Measurements from ENCODE around the gene EEFSEC. TPM values are rescaled to one million over a fixed set of nuclear protein-coding genes. Genes with fewer than 3 reads are reported as not detected.

Gene EEFSEC
- polyA plus RNA-seq, 1 experiment: 6.8 TPM

GRCh38 chr3:128395500-128396162 lies 242.3 kb downstream of the EEFSEC start:
- Histone ChIP-seq H3K27ac (ENCODE audit: low read depth, low read length) (no peak overlapping the region), H3K4me3 (ENCODE audit: low read depth, low read length) (no peak overlapping the region), H3K27me3 (ENCODE audit: control insufficient read depth, insufficient read depth, low read length) (no peaks in the 10 kb centered on the region), H3K9me3 (ENCODE audit: control insufficient read depth, insufficient read depth, low read length) (no peaks in the 10 kb centered on the region; the same call in 1 of the 2 replicates)
- DNase-seq (ENCODE audit: low read depth, low spot score): no peak
- CTCF ChIA-PET: interaction anchor here (0.6 to 1.0 kb wide), 2 partner anchors 225 to 479 kb away, joined by 3 to 7 read pairs; no protein-coding TSS in a partner anchor
- no peak for TF ChIP-seq CTCF (IDR thresholded peaks at IDR 0.05; ENCODE audit: low read depth, low read length)
- POLR2A ChIA-PET: interaction anchor here (1.4 kb wide), 1 partner anchor 17 kb away, joined by 4 read pairs; no protein-coding TSS in a partner anchor

- DNase-seq (ENCODE audit: low read depth, low spot score): no peak
- Histone ChIP-seq H3K27ac (ENCODE audit: low read depth, low read length) (no peak overlapping the region), H3K9me3 (ENCODE audit: control insufficient read depth, insufficient read depth, low read length) (no peaks in the 10 kb centered on the region; the same call in 1 of the 2 replicates), H3K4me3 (ENCODE audit: low read depth, low read length) (no peak overlapping the region), H3K27me3 (ENCODE audit: control insufficient read depth, insufficient read depth, low read length) (no peaks in the 10 kb centered on the region)
- POLR2A ChIA-PET: no interaction called here
- CTCF ChIA-PET: no interaction called here
- TF ChIP-seq CTCF (IDR thresholded peaks at IDR 0.05; ENCODE audit: low read depth, low read length): no peak
These were observed 244.2 kb downstream of the EEFSEC start for GRCh38 chr3:128397484-128397883.

- no peak overlapping the region for H3K27ac ChIP-seq (ENCODE audit: low read depth, low read length)
- ChIA-PET POLR2A (no interaction called here), CTCF (no interaction called here)
- no peaks in the 10 kb centered on the region; the same call in 1 of the 2 replicates for H3K9me3 ChIP-seq (ENCODE audit: control insufficient read depth, insufficient read depth, low read length)
- H3K27me3 ChIP-seq (ENCODE audit: control insufficient read depth, insufficient read depth, low read length): no peaks in the 10 kb centered on the region
- no peak overlapping the region for H3K4me3 ChIP-seq (ENCODE audit: low read depth, low read length)
- no peak for DNase-seq (ENCODE audit: low read depth, low spot score)
- TF ChIP-seq CTCF (IDR thresholded peaks at IDR 0.05; ENCODE audit: low read depth, low read length): no peak
These were observed 245.3 kb downstream of the EEFSEC start for GRCh38 chr3:128398586-128398985.

- ChIA-PET POLR2A (interaction anchor here (0.6 kb wide), 1 partner anchor 169 kb away, joined by 5 read pairs; no protein-coding TSS in a partner anchor), CTCF (no interaction called here)
- TF ChIP-seq CTCF (IDR thresholded peaks at IDR 0.05; ENCODE audit: low read depth, low read length): no peak
These were observed 246.1 kb downstream of the EEFSEC start for GRCh38 chr3:128399221-128399915.

GRCh38 chr3:128400671-128401070 lies 247.4 kb downstream of the EEFSEC start:
- H3K9me3 ChIP-seq (ENCODE audit: control insufficient read depth, insufficient read depth, low read length): no peaks in the 10 kb centered on the region; the same call in 1 of the 2 replicates
- no peak overlapping the region for H3K27ac ChIP-seq (ENCODE audit: low read depth, low read length)
- ChIA-PET POLR2A (no interaction called here), CTCF (no interaction called here)
- no peak overlapping the region for H3K4me3 ChIP-seq (ENCODE audit: low read depth, low read length)
- TF ChIP-seq CTCF (IDR thresholded peaks at IDR 0.05; ENCODE audit: low read depth, low read length): no peak
- no peak for DNase-seq (ENCODE audit: low read depth, low spot score)
- H3K27me3 ChIP-seq (ENCODE audit: control insufficient read depth, insufficient read depth, low read length): no peaks in the 10 kb centered on the region

More at GRCh38 chr3:128399221-128399915, 246.1 kb downstream of the EEFSEC start:
- Histone ChIP-seq H3K4me3 (ENCODE audit: low read depth, low read length) (no peak overlapping the region), H3K9me3 (ENCODE audit: control insufficient read depth, insufficient read depth, low read length) (no peaks in the 10 kb centered on the region; the same call in 1 of the 2 replicates), H3K27ac (ENCODE audit: low read depth, low read length) (no peak overlapping the region), H3K27me3 (ENCODE audit: control insufficient read depth, insufficient read depth, low read length) (no peaks in the 10 kb centered on the region)
- no peak for DNase-seq (ENCODE audit: low read depth, low spot score)

All from AG04450 (cell line).